Peyer's patch (tissue), 4 donors: Measurements from ENCODE around the gene MTUS2.
A peak's percentile ranks its signal among the peaks of the same experiment; 100 is the strongest.

ENCODE experiments used
- CTCF ChIP-seq, 6 experiments: fragments of 450-650 bp in 4 of 6; fragments of 200-600 bp in 2 of 6; sonication (generic) in 1 of 6; IDR thresholded peaks; one replicate each; pipeline ENCODE4 v1.5.1; 2017 to 2019; ENCODE audit warnings: antibody characterized with exemption in 6 of 6, mild to moderate bottlenecking in 3 of 6, moderate library complexity in 1 of 6
- POLR2A ChIP-seq, 2 donors: fragments of 450-650 bp; IDR thresholded peaks; one replicate each; pipeline ENCODE4 v1.5.1; 2017; ENCODE audit warnings: antibody characterized with exemption in 2 of 2, mild to moderate bottlenecking in 2 of 2, moderate library complexity in 2 of 2

GRCh38 chr13:29472332-29472961, 652.3 kb downstream of the MTUS2 start:
- TF ChIP-seq POLR2A (IDR thresholded peaks at IDR 0.05) (no peak), CTCF (IDR thresholded peaks at IDR 0.05) (peak; percentile 58 to 79 (median 72))
